GM18861 (cell line): ENCODE results near the gene ZBTB5.
"Not testable (repeated sequence)": the region's sequence is repeated elsewhere in the genome, so short reads cannot be mapped to it uniquely, and the experiment has no call there.

Source experiments
- ATAC-seq: cut with Tn5 transposase; IDR thresholded peaks from one replicate; pipeline ENCODE4 v1.9.1; 2021; ENCODE audit not compliant: unreplicated experiment

The ZBTB5 gene

GRCh38 chr9:37426431-37426830, 38.8 kb downstream of the ZBTB5 start:
- not testable (repeated sequence) for ATAC-seq

GRCh38 chr9:37425298-37425752, 39.9 kb downstream of the ZBTB5 start:
- no peak for ATAC-seq

GRCh38 chr9:37424686-37425297, 40.5 kb downstream of the ZBTB5 start:
- no peak for ATAC-seq

GRCh38 chr9:37424204-37424685, 41.0 kb downstream of the ZBTB5 start:
- no peak for ATAC-seq

- no peak for ATAC-seq
Observed at GRCh38 chr9:37423508-37423907, 41.7 kb downstream of the ZBTB5 start.

GRCh38 chr9:37422289-37423104, 42.8 kb downstream of the ZBTB5 start, which contains the start of gene GRHPR:
GRHPR (plus strand) TSS chr9:37422696; CDS start chr9:37422751, 55 bp downstream.
- peak; percentile 79 for ATAC-seq

GRCh38 chr9:37421914-37422288, 43.3 kb downstream of the ZBTB5 start:
- ATAC-seq: no peak

GRCh38 chr9:37420271-37421215, 44.7 kb downstream of the ZBTB5 start:
- ATAC-seq: no peak

- no peak for ATAC-seq
Observed at GRCh38 chr9:37419204-37419603, 46.0 kb downstream of the ZBTB5 start.

GRCh38 chr9:37417857-37418618, 47.2 kb downstream of the ZBTB5 start:
- no peak for ATAC-seq

GRCh38 chr9:37417252-37417803, 47.9 kb downstream of the ZBTB5 start:
- no peak for ATAC-seq

- no peak for ATAC-seq
Observed at GRCh38 chr9:37415011-37415719, 50.1 kb downstream of the ZBTB5 start.

GRCh38 chr9:37414503-37414943, 50.7 kb downstream of the ZBTB5 start:
- no peak for ATAC-seq

GRCh38 chr9:37413311-37413710, 51.9 kb downstream of the ZBTB5 start:
- no peak for ATAC-seq

- no peak for ATAC-seq
Observed at GRCh38 chr9:37412431-37413151, 52.7 kb downstream of the ZBTB5 start.

GRCh38 chr9:37410969-37411785, 54.1 kb downstream of the ZBTB5 start:
- peak; percentile 15 for ATAC-seq

- no peak for ATAC-seq
Observed at GRCh38 chr9:37410354-37410861, 54.8 kb downstream of the ZBTB5 start.
